ENCODE data around the gene OSBPL3.

Gene OSBPL3

GRCh38 chr7:24779283-24779655 lies 200.7 kb downstream of the OSBPL3 start:
- no peak for DNase-seq (ENCODE audit: low read depth)
- TF ChIP-seq MYC (IDR thresholded peaks at IDR 0.05; ENCODE audit: low read depth, low read length) = no peak
- no peak for TF ChIP-seq POLR2A (IDR thresholded peaks at IDR 0.05; ENCODE audit: extremely low read depth, insufficient read length)
- TF ChIP-seq MAX (IDR thresholded peaks at IDR 0.05; ENCODE audit: low read depth, low read length) = no peak
- no peak for TF ChIP-seq CTCF (IDR thresholded peaks at IDR 0.05; ENCODE audit: low read depth, low read length)
- H3K4me3 ChIP-seq (ENCODE audit: low read depth, low read length) = no peak overlapping the region

- DNase-seq (ENCODE audit: low read depth) = peak; percentile 72
- no peak for TF ChIP-seq MYC (IDR thresholded peaks at IDR 0.05; ENCODE audit: low read depth, low read length)
- no peak for TF ChIP-seq MAX (IDR thresholded peaks at IDR 0.05; ENCODE audit: low read depth, low read length)
- TF ChIP-seq CTCF (IDR thresholded peaks at IDR 0.05; ENCODE audit: low read depth, low read length) = no peak
- no peak for TF ChIP-seq POLR2A (IDR thresholded peaks at IDR 0.05; ENCODE audit: extremely low read depth, insufficient read length)
These were observed 201.3 kb downstream of the OSBPL3 start for GRCh38 chr7:24778543-24779282.

GRCh38 chr7:24777806-24778205 lies 202.2 kb downstream of the OSBPL3 start:
- no peak overlapping the region for H3K4me3 ChIP-seq (ENCODE audit: low read depth, low read length)
- DNase-seq (ENCODE audit: low read depth) = no peak
- TF ChIP-seq POLR2A (IDR thresholded peaks at IDR 0.05; ENCODE audit: extremely low read depth, insufficient read length) (no peak), MAX (IDR thresholded peaks at IDR 0.05; ENCODE audit: low read depth, low read length) (no peak)

More at GRCh38 chr7:24778543-24779282, 201.3 kb downstream of the OSBPL3 start:
- no peak overlapping the region for H3K4me3 ChIP-seq (ENCODE audit: low read depth, low read length)

GRCh38 chr7:24773646-24774045 lies 206.3 kb downstream of the OSBPL3 start:
- no peak for DNase-seq (ENCODE audit: low read depth)
- TF ChIP-seq MYC (IDR thresholded peaks at IDR 0.05; ENCODE audit: low read depth, low read length) (no peak), CTCF (IDR thresholded peaks at IDR 0.05; ENCODE audit: low read depth, low read length) (no peak), MAX (IDR thresholded peaks at IDR 0.05; ENCODE audit: low read depth, low read length) (no peak), POLR2A (IDR thresholded peaks at IDR 0.05; ENCODE audit: extremely low read depth, insufficient read length) (no peak)
- no peak overlapping the region for H3K4me3 ChIP-seq (ENCODE audit: low read depth, low read length)

GRCh38 chr7:24769851-24770250 lies 210.1 kb downstream of the OSBPL3 start:
- TF ChIP-seq MYC (IDR thresholded peaks at IDR 0.05; ENCODE audit: low read depth, low read length) (no peak), MAX (IDR thresholded peaks at IDR 0.05; ENCODE audit: low read depth, low read length) (no peak), CTCF (IDR thresholded peaks at IDR 0.05; ENCODE audit: low read depth, low read length) (no peak), POLR2A (IDR thresholded peaks at IDR 0.05; ENCODE audit: extremely low read depth, insufficient read length) (no peak)
- no peak for DNase-seq (ENCODE audit: low read depth)
- H3K4me3 ChIP-seq (ENCODE audit: low read depth, low read length) = no peak overlapping the region

- DNase-seq (ENCODE audit: low read depth) = peak; percentile 19
These were observed 210.8 kb downstream of the OSBPL3 start for GRCh38 chr7:24769014-24769830.

More at GRCh38 chr7:24769014-24769830, 210.8 kb downstream of the OSBPL3 start:
- no peak overlapping the region for H3K4me3 ChIP-seq (ENCODE audit: low read depth, low read length)
- TF ChIP-seq MYC (IDR thresholded peaks at IDR 0.05; ENCODE audit: low read depth, low read length) (no peak), POLR2A (IDR thresholded peaks at IDR 0.05; ENCODE audit: extremely low read depth, insufficient read length) (no peak), CTCF (IDR thresholded peaks at IDR 0.05; ENCODE audit: low read depth, low read length) (no peak), MAX (IDR thresholded peaks at IDR 0.05; ENCODE audit: low read depth, low read length) (no peak)
